ENCODE data around the gene FMNL2.

The FMNL2 gene

GRCh38 chr2:152343426-152343825, 8.5 kb downstream of the FMNL2 start:
- ChIA-PET CTCF (no interaction called here), POLR2A (no interaction called here)
- TF ChIP-seq FOXM1 (IDR thresholded peaks at IDR 0.05; ENCODE audit: borderline replicate concordance) (no peak), NFRKB (IDR thresholded peaks at IDR 0.05) (no peak), BHLHE40 (IDR thresholded peaks at IDR 0.05; ENCODE audit: borderline replicate concordance) (no peak), SUZ12 (IDR thresholded peaks at IDR 0.05) (no peak), TARDBP (IDR thresholded peaks at IDR 0.05) (no peak), FOXK2 (IDR thresholded peaks at IDR 0.05) (no peak), FOXA1 (IDR thresholded peaks at IDR 0.05) (no peak), SP1 (IDR thresholded peaks at IDR 0.05) (no peak), PKNOX1 (IDR thresholded peaks at IDR 0.05) (no peak), LEF1 (IDR thresholded peaks at IDR 0.05; ENCODE audit: borderline replicate concordance) (no peak), ZNF384 (IDR thresholded peaks at IDR 0.05) (no peak), L3MBTL2 (conservative IDR thresholded peaks at IDR 0.05) (no peak), ARNT (IDR thresholded peaks at IDR 0.05) (no peak), HDGF (IDR thresholded peaks at IDR 0.05; ENCODE audit: borderline replicate concordance) (no peak), CTBP1 (IDR thresholded peaks at IDR 0.05; ENCODE audit: borderline replicate concordance) (no peak)
- DNase-seq (ENCODE audit: extremely low spot score), result no peak

- no peak for TF ChIP-seq PKNOX1 (IDR thresholded peaks at IDR 0.05)
- TF ChIP-seq FOXK2 (IDR thresholded peaks at IDR 0.05), result no peak
- no peak for TF ChIP-seq TARDBP (IDR thresholded peaks at IDR 0.05)
- TF ChIP-seq ARNT (IDR thresholded peaks at IDR 0.05), result no peak
- no peak for TF ChIP-seq BHLHE40 (IDR thresholded peaks at IDR 0.05; ENCODE audit: borderline replicate concordance)
- TF ChIP-seq LEF1 (IDR thresholded peaks at IDR 0.05; ENCODE audit: borderline replicate concordance), result no peak
- TF ChIP-seq SUZ12 (IDR thresholded peaks at IDR 0.05), result no peak
- no peak for TF ChIP-seq HDGF (IDR thresholded peaks at IDR 0.05; ENCODE audit: borderline replicate concordance)
- TF ChIP-seq L3MBTL2 (conservative IDR thresholded peaks at IDR 0.05), result no peak
- TF ChIP-seq SP1 (IDR thresholded peaks at IDR 0.05), result no peak
- TF ChIP-seq NFRKB (IDR thresholded peaks at IDR 0.05), result no peak
- TF ChIP-seq CTBP1 (IDR thresholded peaks at IDR 0.05; ENCODE audit: borderline replicate concordance), result no peak
- TF ChIP-seq ELF4 (IDR thresholded peaks at IDR 0.05), result no peak
- TF ChIP-seq FOXM1 (IDR thresholded peaks at IDR 0.05; ENCODE audit: borderline replicate concordance), result no peak
- no peak for TF ChIP-seq FOXA1 (IDR thresholded peaks at IDR 0.05)
- no peak for TF ChIP-seq ZNF384 (IDR thresholded peaks at IDR 0.05)
- no peak for DNase-seq (ENCODE audit: extremely low spot score)
- ChIA-PET POLR2A (no interaction called here), CTCF (no interaction called here)
Measured at GRCh38 chr2:152344579-152345195, 9.7 kb downstream of the FMNL2 start.

- no peak for DNase-seq (ENCODE audit: extremely low spot score)
- TF ChIP-seq SUZ12 (IDR thresholded peaks at IDR 0.05), result no peak
- no peak for TF ChIP-seq FOXM1 (IDR thresholded peaks at IDR 0.05; ENCODE audit: borderline replicate concordance)
- TF ChIP-seq SP1 (IDR thresholded peaks at IDR 0.05), result no peak
- no peak for TF ChIP-seq BHLHE40 (IDR thresholded peaks at IDR 0.05; ENCODE audit: borderline replicate concordance)
- no peak for TF ChIP-seq TARDBP (IDR thresholded peaks at IDR 0.05)
- no peak for TF ChIP-seq NFRKB (IDR thresholded peaks at IDR 0.05)
- TF ChIP-seq ELF4 (IDR thresholded peaks at IDR 0.05), result no peak
- TF ChIP-seq HDGF (IDR thresholded peaks at IDR 0.05; ENCODE audit: borderline replicate concordance), result no peak
- no peak for TF ChIP-seq PKNOX1 (IDR thresholded peaks at IDR 0.05)
- TF ChIP-seq FOXA1 (IDR thresholded peaks at IDR 0.05), result no peak
- no peak for TF ChIP-seq ARNT (IDR thresholded peaks at IDR 0.05)
- POLR2A ChIA-PET, result no interaction called here
- CTCF ChIA-PET, result no interaction called here
Measured at GRCh38 chr2:152347076-152347475, 12.1 kb downstream of the FMNL2 start.

GRCh38 chr2:152348388-152348787, 13.4 kb downstream of the FMNL2 start:
- DNase-seq (ENCODE audit: extremely low spot score), result no peak
- no peak for TF ChIP-seq L3MBTL2 (conservative IDR thresholded peaks at IDR 0.05)
- no peak for TF ChIP-seq FOXM1 (IDR thresholded peaks at IDR 0.05; ENCODE audit: borderline replicate concordance)
- no peak for TF ChIP-seq ARNT (IDR thresholded peaks at IDR 0.05)
- TF ChIP-seq SUZ12 (IDR thresholded peaks at IDR 0.05), result no peak
- TF ChIP-seq FOXA1 (IDR thresholded peaks at IDR 0.05), result no peak
- TF ChIP-seq SP1 (IDR thresholded peaks at IDR 0.05), result no peak
- no peak for TF ChIP-seq CTBP1 (IDR thresholded peaks at IDR 0.05; ENCODE audit: borderline replicate concordance)
- no peak for TF ChIP-seq FOXK2 (IDR thresholded peaks at IDR 0.05)
- no peak for TF ChIP-seq BHLHE40 (IDR thresholded peaks at IDR 0.05; ENCODE audit: borderline replicate concordance)
- TF ChIP-seq PKNOX1 (IDR thresholded peaks at IDR 0.05), result no peak
- TF ChIP-seq HDGF (IDR thresholded peaks at IDR 0.05; ENCODE audit: borderline replicate concordance), result no peak
- TF ChIP-seq LEF1 (IDR thresholded peaks at IDR 0.05; ENCODE audit: borderline replicate concordance), result no peak
- no peak for TF ChIP-seq NFRKB (IDR thresholded peaks at IDR 0.05)
- TF ChIP-seq ZNF384 (IDR thresholded peaks at IDR 0.05), result no peak
- no peak for TF ChIP-seq ELF4 (IDR thresholded peaks at IDR 0.05)
- no peak for TF ChIP-seq TARDBP (IDR thresholded peaks at IDR 0.05)
- ChIA-PET CTCF (no interaction called here), POLR2A (no interaction called here)

GRCh38 chr2:152349416-152349815, 14.4 kb downstream of the FMNL2 start:
- no peak for DNase-seq (ENCODE audit: extremely low spot score)
- CTCF ChIA-PET, result interaction anchor here (0.6 kb wide), 1 partner anchor 301 kb away, joined by 3 read pairs; no protein-coding TSS in a partner anchor

More at GRCh38 chr2:152349416-152349815, 14.4 kb downstream of the FMNL2 start:
- TF ChIP-seq NFRKB (IDR thresholded peaks at IDR 0.05) (no peak), ZNF384 (IDR thresholded peaks at IDR 0.05) (no peak), BHLHE40 (IDR thresholded peaks at IDR 0.05; ENCODE audit: borderline replicate concordance) (no peak), PKNOX1 (IDR thresholded peaks at IDR 0.05) (no peak), TARDBP (IDR thresholded peaks at IDR 0.05) (no peak), ARNT (IDR thresholded peaks at IDR 0.05) (no peak), FOXA1 (IDR thresholded peaks at IDR 0.05) (no peak), HDGF (IDR thresholded peaks at IDR 0.05; ENCODE audit: borderline replicate concordance) (no peak)
- POLR2A ChIA-PET, result no interaction called here

Measured in HEK293T (cell line).